ENCODE data around the gene ADCY2. TPM values are rescaled to one million over a fixed set of nuclear protein-coding genes. Genes with fewer than 3 reads are reported as not detected.

ADCY2 gene
- polyA plus RNA-seq, 4 donors = 0.87 to 3.7 (median 2.2) TPM

GRCh38 chr5:7747728-7748127 lies 351.8 kb downstream of the ADCY2 start:
- no peak for DNase-seq
- H3K4me3 ChIP-seq (ENCODE audit: low read depth in 1 of 3, low read length in 3 of 3) = no peak overlapping the region
- H3K36me3 ChIP-seq (ENCODE audit: control insufficient read depth in 3 of 3, insufficient read depth in 2 of 3, low read depth in 1 of 3, low read length in 3 of 3) = no peaks in the 10 kb centered on the region
- 78 to 85% (median 81%) methylated on average over 6 of the region's 6 CpGs for WGBS, 3 donors
- FAIRE-seq = no peak
- no peaks in the 10 kb centered on the region for H3K4me1 ChIP-seq (ENCODE audit: control insufficient read depth in 3 of 3, insufficient read depth in 2 of 3, low read depth in 1 of 3, low read length in 2 of 3)
- H3K27ac ChIP-seq (ENCODE audit: low read depth in 1 of 3, low read length in 2 of 3) = no peak overlapping the region
- H3K9me3 ChIP-seq (ENCODE audit: control insufficient read depth in 2 of 2, insufficient read depth in 1 of 2, low read depth in 1 of 2, low read length in 1 of 2) = no peaks in the 10 kb centered on the region
- H3K27me3 ChIP-seq (ENCODE audit: control insufficient read depth in 3 of 3, insufficient read depth in 3 of 3, low read length in 3 of 3) = no peaks in the 10 kb centered on the region

DNA sequence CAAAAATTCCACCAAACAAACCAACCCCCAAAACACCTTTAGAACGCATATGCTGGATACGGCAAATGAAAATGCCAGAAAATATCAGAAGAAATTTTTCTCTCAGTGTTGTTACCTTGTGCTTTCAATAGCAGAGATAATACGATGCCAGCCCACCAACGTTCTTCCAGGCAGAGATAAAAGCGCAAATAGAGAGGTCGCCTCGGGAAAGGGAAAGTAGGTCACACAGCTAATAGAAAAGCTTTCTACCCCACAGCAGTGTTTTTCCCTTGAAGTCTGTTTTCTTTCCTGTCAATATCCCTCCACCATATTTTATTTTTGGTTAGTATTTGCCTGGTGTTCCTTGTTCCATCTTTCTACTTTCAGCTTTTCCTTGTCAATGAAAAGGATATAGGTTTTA lies 353.7 kb downstream of the ADCY2 start:
- FAIRE-seq = no peak
- Histone ChIP-seq H3K27ac (ENCODE audit: low read depth in 1 of 3, low read length in 2 of 3) (no peak overlapping the region), H3K9me3 (ENCODE audit: control insufficient read depth in 2 of 2, insufficient read depth in 1 of 2, low read depth in 1 of 2, low read length in 1 of 2) (no peaks in the 10 kb centered on the region), H3K4me3 (ENCODE audit: low read depth in 1 of 3, low read length in 3 of 3) (no peak overlapping the region), H3K36me3 (ENCODE audit: control insufficient read depth in 3 of 3, insufficient read depth in 2 of 3, low read depth in 1 of 3, low read length in 3 of 3) (no peaks in the 10 kb centered on the region), H3K4me1 (ENCODE audit: control insufficient read depth in 3 of 3, insufficient read depth in 2 of 3, low read depth in 1 of 3, low read length in 2 of 3) (no peaks in the 10 kb centered on the region), H3K27me3 (ENCODE audit: control insufficient read depth in 3 of 3, insufficient read depth in 3 of 3, low read length in 3 of 3) (no peaks in the 10 kb centered on the region)
- 57 to 83% (median 57%) methylated on average over 7 of the region's 7 CpGs for WGBS, 3 donors
- no peak for DNase-seq

DNA sequence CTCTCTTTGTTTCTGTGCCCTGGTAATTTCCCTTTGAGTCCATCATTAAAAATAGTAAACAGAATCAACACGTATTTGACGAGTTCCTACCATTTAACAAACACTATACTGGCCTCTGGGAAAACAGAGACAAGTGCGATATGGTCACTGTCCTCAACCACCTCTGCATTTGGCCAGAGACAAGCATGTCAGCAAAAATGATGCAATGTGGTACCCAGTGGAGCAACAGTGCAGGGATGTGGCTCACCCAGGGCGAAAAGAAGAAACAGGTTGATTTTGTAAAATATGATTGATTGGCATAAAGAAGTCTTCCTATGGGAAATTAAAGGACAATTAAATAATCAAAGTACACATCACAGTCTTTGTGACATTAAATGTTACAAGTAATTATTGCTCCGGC lies 355.9 kb downstream of the ADCY2 start:
- FAIRE-seq (no peak), DNase-seq (no peak)
- H3K9me3 ChIP-seq (ENCODE audit: control insufficient read depth in 2 of 2, insufficient read depth in 1 of 2, low read depth in 1 of 2, low read length in 1 of 2) = no peaks in the 10 kb centered on the region
- no peaks in the 10 kb centered on the region for H3K4me1 ChIP-seq (ENCODE audit: control insufficient read depth in 3 of 3, insufficient read depth in 2 of 3, low read depth in 1 of 3, low read length in 2 of 3)
- H3K27me3 ChIP-seq (ENCODE audit: control insufficient read depth in 3 of 3, insufficient read depth in 3 of 3, low read length in 3 of 3) = no peaks in the 10 kb centered on the region
- H3K4me3 ChIP-seq (ENCODE audit: low read depth in 1 of 3, low read length in 3 of 3) = no peak overlapping the region
- no peaks in the 10 kb centered on the region for H3K36me3 ChIP-seq (ENCODE audit: control insufficient read depth in 3 of 3, insufficient read depth in 2 of 3, low read depth in 1 of 3, low read length in 3 of 3)
- WGBS, 3 donors = 71 to 90% (median 79%) methylated on average over 5 of the region's 5 CpGs
- no peak overlapping the region for H3K27ac ChIP-seq (ENCODE audit: low read depth in 1 of 3, low read length in 2 of 3)

- 42 to 59% (median 47%) methylated on average over 3 of the region's 3 CpGs for WGBS, 3 donors
- H3K9me3 ChIP-seq (ENCODE audit: control insufficient read depth in 2 of 2, insufficient read depth in 1 of 2, low read depth in 1 of 2, low read length in 1 of 2) = no peaks in the 10 kb centered on the region
- no peak for FAIRE-seq
These were observed 357.2 kb downstream of the ADCY2 start for GRCh38 chr5:7753181-7753580.

DNA sequence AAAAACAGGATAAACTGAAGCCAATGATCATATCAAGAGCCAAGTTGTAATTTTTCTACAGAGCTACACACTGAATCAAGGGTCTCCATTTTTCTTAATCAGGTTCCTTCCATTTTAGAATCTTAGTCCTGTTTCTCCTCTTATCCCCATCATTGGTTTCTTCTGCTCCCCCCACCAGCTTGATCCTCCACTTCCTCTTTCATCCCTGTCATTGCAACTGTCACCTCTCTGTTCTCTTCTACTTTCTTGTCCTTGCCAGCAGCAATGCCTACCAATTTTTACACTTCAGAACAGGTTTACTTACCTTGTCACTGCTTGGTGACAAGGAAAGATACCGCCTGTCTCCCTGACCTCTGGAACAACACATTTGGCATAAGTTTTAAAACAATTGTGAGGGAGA lies 357.7 kb downstream of the ADCY2 start:
- no peaks in the 10 kb centered on the region for H3K27me3 ChIP-seq (ENCODE audit: control insufficient read depth in 3 of 3, insufficient read depth in 3 of 3, low read length in 3 of 3)
- no peak overlapping the region for H3K27ac ChIP-seq (ENCODE audit: low read depth in 1 of 3, low read length in 2 of 3)
- DNase-seq = no peak
- peaks cover 0 to 2% (median 0%) of the 10 kb centered on the region in 3 donors for H3K36me3 ChIP-seq (ENCODE audit: control insufficient read depth in 3 of 3, insufficient read depth in 2 of 3, low read depth in 1 of 3, low read length in 3 of 3)
- H3K4me1 ChIP-seq (ENCODE audit: control insufficient read depth in 3 of 3, insufficient read depth in 2 of 3, low read depth in 1 of 3, low read length in 2 of 3) = no peaks in the 10 kb centered on the region
- 77 to 90% (median 78%) methylated on average over 1 of the region's 1 CpG for WGBS, 3 donors
- no peak for FAIRE-seq
- no peaks in the 10 kb centered on the region for H3K9me3 ChIP-seq (ENCODE audit: control insufficient read depth in 2 of 2, insufficient read depth in 1 of 2, low read depth in 1 of 2, low read length in 1 of 2)
- H3K4me3 ChIP-seq (ENCODE audit: low read depth in 1 of 3, low read length in 3 of 3) = no peak overlapping the region

More at GRCh38 chr5:7753181-7753580, 357.2 kb downstream of the ADCY2 start:
- Histone ChIP-seq H3K4me1 (ENCODE audit: control insufficient read depth in 3 of 3, insufficient read depth in 2 of 3, low read depth in 1 of 3, low read length in 2 of 3) (no peaks in the 10 kb centered on the region), H3K4me3 (ENCODE audit: low read depth in 1 of 3, low read length in 3 of 3) (no peak overlapping the region), H3K36me3 (ENCODE audit: control insufficient read depth in 3 of 3, insufficient read depth in 2 of 3, low read depth in 1 of 3, low read length in 3 of 3) (peaks cover 0 to 2% (median 0%) of the 10 kb centered on the region in 3 donors), H3K27ac (ENCODE audit: low read depth in 1 of 3, low read length in 2 of 3) (no peak overlapping the region), H3K27me3 (ENCODE audit: control insufficient read depth in 3 of 3, insufficient read depth in 3 of 3, low read length in 3 of 3) (no peaks in the 10 kb centered on the region)
- no peak for DNase-seq

GRCh38 chr5:7754490-7754889 lies 358.6 kb downstream of the ADCY2 start:
- no peaks in the 10 kb centered on the region for H3K27me3 ChIP-seq (ENCODE audit: control insufficient read depth in 3 of 3, insufficient read depth in 3 of 3, low read length in 3 of 3)
- no peaks in the 10 kb centered on the region for H3K4me1 ChIP-seq (ENCODE audit: control insufficient read depth in 3 of 3, insufficient read depth in 2 of 3, low read depth in 1 of 3, low read length in 2 of 3)
- no peak overlapping the region for H3K4me3 ChIP-seq (ENCODE audit: low read depth in 1 of 3, low read length in 3 of 3)
- 83 to 90% (median 86%) methylated on average over 6 of the region's 6 CpGs for WGBS, 3 donors
- H3K36me3 ChIP-seq (ENCODE audit: control insufficient read depth in 3 of 3, insufficient read depth in 2 of 3, low read depth in 1 of 3, low read length in 3 of 3) = peaks cover 0 to 2% (median 0%) of the 10 kb centered on the region in 3 donors
- H3K27ac ChIP-seq (ENCODE audit: low read depth in 1 of 3, low read length in 2 of 3) = no peak overlapping the region
- H3K9me3 ChIP-seq (ENCODE audit: control insufficient read depth in 2 of 2, insufficient read depth in 1 of 2, low read depth in 1 of 2, low read length in 1 of 2) = no peaks in the 10 kb centered on the region
- FAIRE-seq (no peak), DNase-seq (no peak)

DNA sequence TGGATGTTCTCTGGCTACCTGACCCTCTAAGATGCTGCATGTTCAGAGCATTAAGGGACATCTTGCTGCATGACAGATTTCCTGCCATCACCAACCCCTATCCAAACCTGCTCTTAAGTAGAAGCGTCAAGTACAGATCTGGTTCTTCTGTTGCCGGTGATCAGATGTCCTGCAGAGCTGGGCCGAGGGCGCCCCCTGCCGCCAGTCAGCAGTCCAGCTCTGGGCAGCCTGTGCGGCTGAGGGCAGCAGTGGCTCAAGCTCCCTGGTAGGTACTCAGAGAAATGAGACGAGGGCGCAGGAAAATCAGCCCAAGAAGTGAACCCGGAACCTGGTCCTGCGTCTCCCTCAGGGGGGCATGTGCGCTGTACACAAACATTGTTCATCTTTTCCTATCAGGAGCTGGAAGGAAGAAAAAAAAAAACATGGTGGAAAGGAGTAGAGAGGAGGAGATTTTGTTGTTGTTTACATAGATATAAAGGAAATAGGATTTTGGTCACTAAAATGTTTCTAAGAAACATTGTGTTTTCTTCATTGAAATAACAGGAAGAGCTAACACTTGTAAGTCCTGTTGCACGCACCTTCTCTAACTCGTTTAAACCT lies 359.2 kb downstream of the ADCY2 start:
- Histone ChIP-seq H3K9me3 (ENCODE audit: control insufficient read depth in 2 of 2, insufficient read depth in 1 of 2, low read depth in 1 of 2, low read length in 1 of 2) (no peaks in the 10 kb centered on the region), H3K4me1 (ENCODE audit: control insufficient read depth in 3 of 3, insufficient read depth in 2 of 3, low read depth in 1 of 3, low read length in 2 of 3) (no peaks in the 10 kb centered on the region), H3K36me3 (ENCODE audit: control insufficient read depth in 3 of 3, insufficient read depth in 2 of 3, low read depth in 1 of 3, low read length in 3 of 3) (peaks cover 0 to 2% (median 0%) of the 10 kb centered on the region in 3 donors), H3K27me3 (ENCODE audit: control insufficient read depth in 3 of 3, insufficient read depth in 3 of 3, low read length in 3 of 3) (no peaks in the 10 kb centered on the region), H3K27ac (ENCODE audit: low read depth in 1 of 3, low read length in 2 of 3) (no peak overlapping the region), H3K4me3 (ENCODE audit: low read depth in 1 of 3, low read length in 3 of 3) (no peak overlapping the region)
- DNase-seq (peak; percentile 47 to 67), FAIRE-seq (no peak)
- 38 to 46% (median 40%) methylated on average over 13 of the region's 13 CpGs for WGBS, 3 donors

DNA sequence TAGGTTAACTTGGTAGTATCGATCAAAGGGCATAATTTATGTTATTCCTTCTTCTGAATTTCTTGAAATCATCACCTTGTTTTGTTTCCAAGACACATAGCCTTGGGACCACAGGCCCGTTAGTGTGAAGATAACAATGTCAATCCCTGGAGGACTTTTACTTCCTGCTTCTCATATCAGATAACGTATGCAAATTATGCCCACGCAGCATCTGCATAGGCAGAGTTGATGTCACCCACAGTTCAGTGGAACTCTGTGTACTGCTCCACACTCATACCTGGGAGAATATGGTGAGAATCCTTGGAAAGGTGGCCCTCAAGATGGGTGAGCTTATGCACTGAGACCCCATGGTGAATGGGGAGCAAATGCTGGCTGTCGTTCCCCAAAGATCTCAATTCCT lies 360.0 kb downstream of the ADCY2 start:
- Histone ChIP-seq H3K27ac (ENCODE audit: low read depth in 1 of 3, low read length in 2 of 3) (no peak overlapping the region), H3K4me1 (ENCODE audit: control insufficient read depth in 3 of 3, insufficient read depth in 2 of 3, low read depth in 1 of 3, low read length in 2 of 3) (no peaks in the 10 kb centered on the region), H3K36me3 (ENCODE audit: control insufficient read depth in 3 of 3, insufficient read depth in 2 of 3, low read depth in 1 of 3, low read length in 3 of 3) (peaks cover 0 to 2% (median 0%) of the 10 kb centered on the region in 3 donors), H3K4me3 (ENCODE audit: low read depth in 1 of 3, low read length in 3 of 3) (no peak overlapping the region), H3K9me3 (ENCODE audit: control insufficient read depth in 2 of 2, insufficient read depth in 1 of 2, low read depth in 1 of 2, low read length in 1 of 2) (no peaks in the 10 kb centered on the region), H3K27me3 (ENCODE audit: control insufficient read depth in 3 of 3, insufficient read depth in 3 of 3, low read length in 3 of 3) (no peaks in the 10 kb centered on the region)
- no peak for DNase-seq
- FAIRE-seq = no peak
- 40 to 70% (median 56%) methylated on average over 5 of the region's 5 CpGs for WGBS, 3 donors

DNA sequence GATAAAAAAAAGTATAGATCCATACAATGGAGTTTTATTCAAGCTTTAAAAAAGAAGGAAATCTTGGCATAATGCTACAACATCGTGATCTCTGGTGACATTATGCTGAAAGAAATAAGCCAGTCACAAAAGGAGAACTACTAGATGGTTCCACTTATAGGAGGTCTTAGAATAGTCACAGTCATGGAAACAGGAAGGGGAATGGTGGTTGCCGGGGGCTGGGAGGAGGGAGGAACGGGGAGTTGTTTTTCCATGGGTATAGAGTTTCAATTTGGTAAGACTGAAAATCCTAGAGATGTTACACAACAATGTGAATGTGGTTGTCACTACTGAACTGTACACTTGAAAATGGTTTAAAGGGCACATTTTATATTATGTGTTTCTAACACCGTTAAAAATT lies 360.5 kb downstream of the ADCY2 start:
- no peaks in the 10 kb centered on the region for H3K9me3 ChIP-seq (ENCODE audit: control insufficient read depth in 2 of 2, insufficient read depth in 1 of 2, low read depth in 1 of 2, low read length in 1 of 2)
- no peak overlapping the region for H3K4me3 ChIP-seq (ENCODE audit: low read depth in 1 of 3, low read length in 3 of 3)
- no peak for FAIRE-seq
- H3K27ac ChIP-seq (ENCODE audit: low read depth in 1 of 3, low read length in 2 of 3) = no peak overlapping the region
- H3K4me1 ChIP-seq (ENCODE audit: control insufficient read depth in 3 of 3, insufficient read depth in 2 of 3, low read depth in 1 of 3, low read length in 2 of 3) = no peaks in the 10 kb centered on the region
- 54 to 79% (median 60%) methylated on average over 4 of the region's 4 CpGs for WGBS, 3 donors
- H3K27me3 ChIP-seq (ENCODE audit: control insufficient read depth in 3 of 3, insufficient read depth in 3 of 3, low read length in 3 of 3) = no peaks in the 10 kb centered on the region
- peaks cover 0 to 2% (median 0%) of the 10 kb centered on the region in 3 donors for H3K36me3 ChIP-seq (ENCODE audit: control insufficient read depth in 3 of 3, insufficient read depth in 2 of 3, low read depth in 1 of 3, low read length in 3 of 3)
- no peak for DNase-seq
